WTC11 (cell line): Measurements from ENCODE around the gene TGM4. TPM values are rescaled to one million over a fixed set of nuclear protein-coding genes. Genes with fewer than 3 reads are reported as not detected.

Source experiments
- ATAC-seq: fragments of 200-7000 bp; cut with Tn5 transposase; 2 replicates; pipeline ENCODE4 v1.10.0; 2021; ENCODE audit warnings: mild to moderate bottlenecking, moderate library complexity
- CTCF ChIA-PET: fragments of 300-600 bp; sonication (Branson Sonifier 250); formaldehyde crosslinking; loops from one replicate; lab custom pipeline; 2021; ENCODE audit warnings: antibody characterized with exemption; lab: Charles Lee
- POLR2A ChIA-PET: fragments of 350-600 bp; sonication (Branson Sonifier 250); formaldehyde crosslinking; loops from one replicate; lab custom pipeline; 2021; ENCODE audit warnings: antibody characterized with exemption; lab: Charles Lee
- DNase-seq: peaks from one replicate; pipeline ENCODE4 v3.0.0; 2021; ENCODE audit warnings: low spot score
- H3K27ac Mint-ChIP-seq: 2 replicates; pipeline ENCODE4 v1.8.0; 2021; ENCODE audit warnings: mixed read lengths
- H3K27me3 Mint-ChIP-seq: 2 replicates; pipeline ENCODE4 v1.8.0; 2021; ENCODE audit warnings: low read depth, mild to moderate bottlenecking, moderate library complexity, mixed read lengths
- H3K36me3 Mint-ChIP-seq: 2 replicates; pipeline ENCODE4 v1.8.0; 2021; ENCODE audit warnings: mixed read lengths
- H3K4me1 Mint-ChIP-seq: 2 replicates; pipeline ENCODE4 v1.8.0; 2022; ENCODE audit warnings: mixed read lengths
- H3K4me3 Mint-ChIP-seq: 2 replicates; pipeline ENCODE4 v1.8.0; 2021; ENCODE audit warnings: mild to moderate bottlenecking, moderate library complexity, mixed read lengths
- H3K9me3 Mint-ChIP-seq: 2 replicates; pipeline ENCODE4 v1.8.0; 2021; ENCODE audit warnings: mixed read lengths
- ATF1 ChIP-seq: sonication (generic); formaldehyde crosslinking; IDR thresholded peaks from 2 replicates; pipeline ENCODE4 v1.8.1; 2023; ENCODE audit warnings: mild to moderate bottlenecking, moderate library complexity, missing genetic modification reagents
- ELF4 ChIP-seq: sonication (generic); formaldehyde crosslinking; IDR thresholded peaks from 2 replicates; pipeline ENCODE4 v1.8.1; 2022; ENCODE audit warnings: low read depth, mild to moderate bottlenecking, moderate library complexity, missing genetic modification reagents
- FOXP1 ChIP-seq: sonication (generic); formaldehyde crosslinking; IDR thresholded peaks from 2 replicates; pipeline ENCODE4 v1.8.0; 2022; ENCODE audit warnings: missing genetic modification reagents, mild to moderate bottlenecking, moderate library complexity, borderline replicate concordance
- GRHL2 ChIP-seq: fragments of 250-450 bp; sonication (Bioruptor Pico); IDR thresholded peaks from 2 replicates; pipeline ENCODE4 v1.8.0; 2022; ENCODE audit warnings: mild to moderate bottlenecking, moderate library complexity; ENCODE audit not compliant: insufficient replicate concordance, severe bottlenecking
- HMGA2 ChIP-seq: fragments of 250-450 bp; sonication (Bioruptor Pico); IDR thresholded peaks from 2 replicates; pipeline ENCODE4 v1.4.0; 2021; ENCODE audit warnings: mild to moderate bottlenecking, moderate library complexity
- IRF2 ChIP-seq: sonication (generic); formaldehyde crosslinking; IDR thresholded peaks from 2 replicates; pipeline ENCODE4 v1.8.0; 2022; ENCODE audit warnings: low read depth, missing genetic modification reagents, borderline replicate concordance
- JUN ChIP-seq: sonication (generic); formaldehyde crosslinking; IDR thresholded peaks from 2 replicates; pipeline ENCODE4 v1.8.0; 2023; ENCODE audit warnings: mild to moderate bottlenecking, missing genetic modification reagents
- KAT7 ChIP-seq: sonication (generic); formaldehyde crosslinking; IDR thresholded peaks from 2 replicates; pipeline ENCODE4 v1.8.1; 2023; ENCODE audit warnings: missing genetic modification reagents, mild to moderate bottlenecking, borderline replicate concordance
- MYBL2 ChIP-seq: sonication (generic); formaldehyde crosslinking; IDR thresholded peaks from 2 replicates; pipeline ENCODE4 v1.8.1; 2023; ENCODE audit warnings: mild to moderate bottlenecking, moderate library complexity, missing genetic modification reagents
- NFE2L1 ChIP-seq: sonication (generic); formaldehyde crosslinking; IDR thresholded peaks from 2 replicates; pipeline ENCODE4 v1.8.1; 2023; ENCODE audit warnings: missing genetic modification reagents
- NFYB ChIP-seq: sonication (generic); formaldehyde crosslinking; conservative IDR thresholded peaks from 2 replicates; pipeline ENCODE4 v1.8.0; 2022; ENCODE audit warnings: low read depth, missing genetic modification reagents
- OVOL2 ChIP-seq: fragments of 250-450 bp; sonication (Bioruptor Pico); IDR thresholded peaks from 2 replicates; pipeline ENCODE4 v1.9.0; 2021; ENCODE audit warnings: mild to moderate bottlenecking, borderline replicate concordance
- PRRX2 ChIP-seq: fragments of 250-450 bp; sonication (Bioruptor Pico); IDR thresholded peaks from 2 replicates; pipeline ENCODE4 v1.8.0; 2021; ENCODE audit warnings: mild to moderate bottlenecking
- SMAD3 ChIP-seq: sonication (generic); formaldehyde crosslinking; IDR thresholded peaks from 2 replicates; pipeline ENCODE4 v1.8.0; 2022; ENCODE audit warnings: missing genetic modification reagents, mild to moderate bottlenecking, borderline replicate concordance
- SMAD4 ChIP-seq: sonication (generic); formaldehyde crosslinking; IDR thresholded peaks from 2 replicates; pipeline ENCODE4 v1.8.0; 2022; ENCODE audit warnings: mild to moderate bottlenecking, missing genetic modification reagents
- SOX15 ChIP-seq: fragments of 250-450 bp; sonication (Bioruptor Pico); IDR thresholded peaks from 2 replicates; pipeline ENCODE4 v1.9.0; 2021; ENCODE audit warnings: mild to moderate bottlenecking
- TEAD1 ChIP-seq: sonication (generic); formaldehyde crosslinking; IDR thresholded peaks from 2 replicates; pipeline ENCODE4 v1.8.0; 2022; ENCODE audit warnings: mild to moderate bottlenecking, missing genetic modification reagents
- ZNF219 ChIP-seq: sonication (generic); formaldehyde crosslinking; IDR thresholded peaks from 2 replicates; pipeline ENCODE4 v1.8.0; 2023; ENCODE audit warnings: missing genetic modification reagents, mild to moderate bottlenecking, borderline replicate concordance
- ZNF423 ChIP-seq: fragments of 250-450 bp; sonication (Bioruptor Pico); IDR thresholded peaks from 2 replicates; pipeline ENCODE4 v2.1.2; 2022; ENCODE audit warnings: mild to moderate bottlenecking, moderate library complexity
- ZNF671 ChIP-seq: fragments of 250-450 bp; sonication (Bioruptor Pico); IDR thresholded peaks from 2 replicates; pipeline ENCODE4 v1.8.0; 2021; ENCODE audit warnings: mild to moderate bottlenecking
- total RNA-seq: library from RNA; stranded (reverse); gene quantifications from 3 replicates; pipeline ENCODE4 v1.2.3, GENCODE V29; 2021
- TF ChIP-seq, protein P1 (sequence below): fragments of 250-450 bp; sonication (Bioruptor Pico); IDR thresholded peaks from 2 replicates; pipeline ENCODE4 v2.1.2; 2022; ENCODE audit warnings: mild to moderate bottlenecking, moderate library complexity
- TF ChIP-seq, protein P2 (sequence below): sonication (generic); formaldehyde crosslinking; IDR thresholded peaks from 2 replicates; pipeline ENCODE4 v1.8.1; 2022; ENCODE audit warnings: missing genetic modification reagents, borderline replicate concordance
- TF ChIP-seq, protein P3 (sequence below): sonication (generic); formaldehyde crosslinking; IDR thresholded peaks from 2 replicates; pipeline ENCODE4 v1.8.1; 2023; ENCODE audit warnings: mild to moderate bottlenecking, missing genetic modification reagents, moderate library complexity
- TF ChIP-seq, protein P4 (sequence below): sonication (generic); formaldehyde crosslinking; IDR thresholded peaks from 2 replicates; pipeline ENCODE4 v1.8.1; 2023; ENCODE audit warnings: mild to moderate bottlenecking, missing genetic modification reagents
- TF ChIP-seq, protein P5 (sequence below): sonication (generic); formaldehyde crosslinking; IDR thresholded peaks from 2 replicates; pipeline ENCODE4 v1.8.0; 2023; ENCODE audit warnings: missing genetic modification reagents

TGM4 gene
- total RNA-seq, 1 experiment from 2014 or later = not detected

DNA sequence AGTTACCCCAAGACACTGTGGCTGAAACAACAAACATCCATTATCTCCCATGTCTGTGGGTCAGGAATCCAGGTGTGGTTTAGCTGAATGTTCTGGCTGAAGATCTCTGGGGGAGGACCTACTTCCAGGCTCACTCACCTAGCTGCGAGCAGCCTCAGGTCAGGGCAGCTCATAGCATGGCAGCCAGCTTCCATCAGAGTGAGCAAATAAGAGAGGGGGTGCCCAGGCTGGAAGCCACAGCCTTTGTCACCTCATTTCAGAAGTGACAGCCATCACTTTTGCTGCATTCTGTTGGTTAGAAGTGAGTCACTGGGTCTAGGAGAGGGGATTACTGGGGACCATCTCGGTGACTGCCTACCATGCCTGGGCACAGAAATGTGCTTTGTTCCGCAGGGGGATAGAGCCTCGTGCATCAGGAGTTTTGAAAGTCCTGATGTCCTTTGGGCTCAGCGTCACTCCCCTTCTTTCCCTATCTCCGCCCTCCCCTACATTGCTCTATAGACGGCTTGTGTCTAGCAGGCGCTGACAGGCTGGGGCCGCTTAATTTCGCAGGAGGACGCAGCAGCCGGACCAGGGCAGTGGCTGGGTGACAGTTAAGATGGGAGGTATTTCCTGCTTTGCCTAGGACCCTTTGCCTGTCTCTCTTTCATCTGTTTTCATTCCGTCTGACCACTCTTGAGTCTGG is 25.4 kb downstream of the TGM4 start (continued):
- TF ChIP-seq GRHL2 = no peak
- TF ChIP-seq SMAD3 (CRISPR knock-in tag) = no peak
- TF ChIP-seq IRF2 (CRISPR knock-in tag) = no peak

DNA sequence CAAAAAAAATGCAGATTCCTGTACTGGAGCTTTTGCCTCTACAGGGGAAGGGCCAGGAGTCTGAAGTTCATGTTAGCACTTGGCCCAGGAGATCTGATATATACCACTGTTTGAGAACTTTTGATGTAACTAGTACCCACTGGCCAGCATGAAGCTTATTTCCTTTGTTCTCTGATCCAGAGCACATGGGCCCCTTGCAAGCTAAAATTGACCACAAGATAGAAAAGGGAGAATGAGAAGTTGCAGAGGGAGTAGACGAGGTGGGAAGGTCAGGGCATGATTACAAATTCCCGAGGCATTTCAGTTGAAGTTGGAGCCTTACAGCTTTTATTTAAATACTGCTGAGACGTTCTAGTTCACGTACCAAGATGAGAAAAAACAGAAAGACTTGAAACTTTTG is 28.2 kb downstream of the TGM4 start:
- ChIA-PET CTCF (interaction anchor here (2.0 kb wide), 1 partner anchor 12 kb away, joined by 6 read pairs; no protein-coding TSS in a partner anchor), POLR2A (no interaction called here)
- Mint-ChIP-seq H3K27ac (no peak overlapping the region), H3K27me3 (peaks cover 9% of the 10 kb centered on the region), H3K4me3 (no peak overlapping the region), H3K36me3 (no peaks in the 10 kb centered on the region), H3K4me1 (peaks cover 16% of the 10 kb centered on the region), H3K9me3 (peaks cover 18% of the 10 kb centered on the region)
- no peak for TF ChIP-seq FOXP1 (CRISPR knock-in tag)
- no peak for ATAC-seq
- no peak for DNase-seq

DNA sequence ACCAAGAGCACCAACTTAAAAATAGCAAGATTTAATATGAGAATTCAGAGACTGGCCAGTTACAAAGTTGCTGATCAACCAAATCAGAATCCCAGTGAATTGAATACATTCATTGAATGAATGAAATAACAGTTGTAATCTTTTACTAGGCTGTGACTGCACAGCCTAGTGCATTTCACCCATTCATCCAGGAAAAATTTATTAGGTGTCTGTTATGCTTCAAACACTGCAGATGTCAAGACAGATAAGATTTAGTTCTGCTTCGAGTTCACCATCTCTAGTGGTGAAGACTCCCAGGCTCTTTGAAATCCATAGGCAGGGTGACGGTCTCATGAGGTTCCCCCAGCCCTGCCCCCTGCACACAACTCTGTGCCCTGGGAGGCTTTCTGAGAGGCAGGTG is 28.9 kb downstream of the TGM4 start:
- DNase-seq = no peak
- POLR2A ChIA-PET = no interaction called here
- no peak for TF ChIP-seq SMAD4 (CRISPR knock-in tag)
- no peak for TF ChIP-seq ZNF423 (CRISPR knock-in tag)
- TF ChIP-seq HMGA2 (CRISPR knock-in tag) = no peak
- no peak for TF ChIP-seq ELF4
- no peak for TF ChIP-seq ATF1 (CRISPR knock-in tag)
- TF ChIP-seq SOX15 (CRISPR knock-in tag) = no peak
- no peak for TF ChIP-seq NFYB
- TF ChIP-seq, protein P1, sequence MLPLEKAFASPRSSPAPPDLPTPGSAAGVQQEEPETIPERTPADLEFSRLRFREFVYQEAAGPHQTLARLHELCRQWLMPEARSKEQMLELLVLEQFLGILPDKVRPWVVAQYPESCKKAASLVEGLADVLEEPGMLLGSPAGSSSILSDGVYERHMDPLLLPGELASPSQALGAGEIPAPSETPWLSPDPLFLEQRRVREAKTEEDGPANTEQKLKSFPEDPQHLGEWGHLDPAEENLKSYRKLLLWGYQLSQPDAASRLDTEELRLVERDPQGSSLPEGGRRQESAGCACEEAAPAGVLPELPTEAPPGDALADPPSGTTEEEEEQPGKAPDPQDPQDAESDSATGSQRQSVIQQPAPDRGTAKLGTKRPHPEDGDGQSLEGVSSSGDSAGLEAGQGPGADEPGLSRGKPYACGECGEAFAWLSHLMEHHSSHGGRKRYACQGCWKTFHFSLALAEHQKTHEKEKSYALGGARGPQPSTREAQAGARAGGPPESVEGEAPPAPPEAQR (CRISPR knock-in tag) = no peak
- TF ChIP-seq JUN = no peak
- no peak for TF ChIP-seq ZNF671 (CRISPR knock-in tag)
- no peak for TF ChIP-seq KAT7 (CRISPR knock-in tag)
- no peak for TF ChIP-seq MYBL2 (CRISPR knock-in tag)
- TF ChIP-seq, protein P2, sequence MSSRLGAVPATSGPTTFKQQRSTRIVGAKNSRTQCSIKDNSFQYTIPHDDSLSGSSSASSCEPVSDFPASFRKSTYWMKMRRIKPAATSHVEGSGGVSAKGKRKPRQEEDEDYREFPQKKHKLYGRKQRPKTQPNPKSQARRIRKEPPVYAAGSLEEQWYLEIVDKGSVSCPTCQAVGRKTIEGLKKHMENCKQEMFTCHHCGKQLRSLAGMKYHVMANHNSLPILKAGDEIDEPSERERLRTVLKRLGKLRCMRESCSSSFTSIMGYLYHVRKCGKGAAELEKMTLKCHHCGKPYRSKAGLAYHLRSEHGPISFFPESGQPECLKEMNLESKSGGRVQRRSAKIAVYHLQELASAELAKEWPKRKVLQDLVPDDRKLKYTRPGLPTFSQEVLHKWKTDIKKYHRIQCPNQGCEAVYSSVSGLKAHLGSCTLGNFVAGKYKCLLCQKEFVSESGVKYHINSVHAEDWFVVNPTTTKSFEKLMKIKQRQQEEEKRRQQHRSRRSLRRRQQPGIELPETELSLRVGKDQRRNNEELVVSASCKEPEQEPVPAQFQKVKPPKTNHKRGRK (CRISPR knock-in tag) = no peak
- no peak for TF ChIP-seq ZNF219 (CRISPR knock-in tag)
- H3K27ac Mint-ChIP-seq = no peak overlapping the region
- H3K9me3 Mint-ChIP-seq = peaks cover 18% of the 10 kb centered on the region
- H3K36me3 Mint-ChIP-seq = no peaks in the 10 kb centered on the region
- H3K4me1 Mint-ChIP-seq = peaks cover 15% of the 10 kb centered on the region
- H3K4me3 Mint-ChIP-seq = no peak overlapping the region
- CTCF ChIA-PET = no interaction called here
- peaks cover 9% of the 10 kb centered on the region for H3K27me3 Mint-ChIP-seq
- no peak for ATAC-seq

DNA sequence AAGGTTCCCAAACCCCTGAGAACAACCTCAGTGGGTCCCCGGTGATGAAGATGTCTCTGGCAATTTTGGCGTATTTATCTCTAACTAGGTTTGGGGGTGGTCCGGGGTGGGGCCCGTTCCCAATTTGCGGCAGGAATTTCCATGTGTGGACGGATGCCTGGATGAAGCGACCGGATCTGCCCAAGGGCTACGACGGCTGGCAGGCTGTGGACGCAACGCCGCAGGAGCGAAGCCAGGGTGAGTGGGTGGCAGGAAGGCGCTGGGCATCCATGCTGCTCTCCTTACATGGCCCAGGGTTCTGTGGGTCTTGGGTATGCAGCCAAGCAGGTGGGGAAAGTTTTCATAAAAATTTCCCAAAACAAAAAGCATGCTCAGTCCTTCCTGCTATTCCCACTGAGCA is 29.3 kb downstream of the TGM4 start:
- CTCF ChIA-PET = no interaction called here
- Mint-ChIP-seq H3K27me3 (peaks cover 9% of the 10 kb centered on the region), H3K9me3 (peaks cover 18% of the 10 kb centered on the region), H3K4me1 (peaks cover 10% of the 10 kb centered on the region), H3K4me3 (no peak overlapping the region), H3K27ac (no peak overlapping the region), H3K36me3 (no peaks in the 10 kb centered on the region)
- POLR2A ChIA-PET = no interaction called here
- DNase-seq (no peak), ATAC-seq (no peak)
- no peak for TF ChIP-seq TEAD1 (CRISPR knock-in tag)
- no peak for TF ChIP-seq NFE2L1 (CRISPR knock-in tag)
- TF ChIP-seq, protein P3, sequence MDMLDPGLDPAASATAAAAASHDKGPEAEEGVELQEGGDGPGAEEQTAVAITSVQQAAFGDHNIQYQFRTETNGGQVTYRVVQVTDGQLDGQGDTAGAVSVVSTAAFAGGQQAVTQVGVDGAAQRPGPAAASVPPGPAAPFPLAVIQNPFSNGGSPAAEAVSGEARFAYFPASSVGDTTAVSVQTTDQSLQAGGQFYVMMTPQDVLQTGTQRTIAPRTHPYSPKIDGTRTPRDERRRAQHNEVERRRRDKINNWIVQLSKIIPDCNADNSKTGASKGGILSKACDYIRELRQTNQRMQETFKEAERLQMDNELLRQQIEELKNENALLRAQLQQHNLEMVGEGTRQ (CRISPR knock-in tag) = no peak
- TF ChIP-seq, protein P4, sequence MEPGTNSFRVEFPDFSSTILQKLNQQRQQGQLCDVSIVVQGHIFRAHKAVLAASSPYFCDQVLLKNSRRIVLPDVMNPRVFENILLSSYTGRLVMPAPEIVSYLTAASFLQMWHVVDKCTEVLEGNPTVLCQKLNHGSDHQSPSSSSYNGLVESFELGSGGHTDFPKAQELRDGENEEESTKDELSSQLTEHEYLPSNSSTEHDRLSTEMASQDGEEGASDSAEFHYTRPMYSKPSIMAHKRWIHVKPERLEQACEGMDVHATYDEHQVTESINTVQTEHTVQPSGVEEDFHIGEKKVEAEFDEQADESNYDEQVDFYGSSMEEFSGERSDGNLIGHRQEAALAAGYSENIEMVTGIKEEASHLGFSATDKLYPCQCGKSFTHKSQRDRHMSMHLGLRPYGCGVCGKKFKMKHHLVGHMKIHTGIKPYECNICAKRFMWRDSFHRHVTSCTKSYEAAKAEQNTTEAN (CRISPR knock-in tag) = no peak
- TF ChIP-seq ZNF219 (CRISPR knock-in tag) = no peak
- TF ChIP-seq, protein P5, sequence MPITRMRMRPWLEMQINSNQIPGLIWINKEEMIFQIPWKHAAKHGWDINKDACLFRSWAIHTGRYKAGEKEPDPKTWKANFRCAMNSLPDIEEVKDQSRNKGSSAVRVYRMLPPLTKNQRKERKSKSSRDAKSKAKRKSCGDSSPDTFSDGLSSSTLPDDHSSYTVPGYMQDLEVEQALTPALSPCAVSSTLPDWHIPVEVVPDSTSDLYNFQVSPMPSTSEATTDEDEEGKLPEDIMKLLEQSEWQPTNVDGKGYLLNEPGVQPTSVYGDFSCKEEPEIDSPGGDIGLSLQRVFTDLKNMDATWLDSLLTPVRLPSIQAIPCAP (CRISPR knock-in tag) = no peak
- no peak for TF ChIP-seq SMAD4 (CRISPR knock-in tag)
- no peak for TF ChIP-seq PRRX2 (CRISPR knock-in tag)
- no peak for TF ChIP-seq OVOL2 (CRISPR knock-in tag)
